Panc1 (cell line): ENCODE results near the gene STK16. TPM values are rescaled to one million over a fixed set of nuclear protein-coding genes. Genes with fewer than 3 reads are reported as not detected.

ENCODE experiments used
- ATAC-seq: fragments of 200-7000 bp; cut with Tn5 transposase; 2 replicates; pipeline ENCODE4 v1.9.1; 2020; ENCODE audit warnings: mild to moderate bottlenecking, moderate library complexity
- BruUV-seq: library from RNA; stranded (reverse); fragments of 400-500 nt; replicated peaks from 2 replicates; lab custom pipeline; 2021; lab: Mats Ljungman, UMichigan
- CTCF ChIA-PET: fragments of 300-600 bp; sonication (Branson Sonifier 250); formaldehyde crosslinking; loops from one replicate; lab custom pipeline; 2022; ENCODE audit warnings: antibody characterized with exemption; lab: Charles Lee
- POLR2A ChIA-PET: fragments of 300-600 bp; sonication (Branson Sonifier 250); formaldehyde crosslinking; loops from one replicate; lab custom pipeline; 2022; ENCODE audit warnings: antibody characterized with exemption; lab: Charles Lee
- DNase-seq: peaks from one replicate; pipeline ENCODE4 v3.0.0-alpha.2; 2010; ENCODE audit warnings: low read depth, low spot score
- H3K27ac ChIP-seq: 2 replicates; pipeline ENCODE4 v1.5.1; 2011; ENCODE audit warnings: mild to moderate bottlenecking, low read length, inconsistent platforms
- H3K27me3 ChIP-seq: fragments of 200-500 bp; sonication (Bioruptor generic); 2 replicates; pipeline ENCODE4 v1.6.0; 2014; ENCODE audit warnings: low read length, inconsistent platforms; ENCODE audit not compliant: control insufficient read depth, insufficient read depth
- H3K36me3 ChIP-seq: fragments of 200-500 bp; sonication (Bioruptor generic); 2 replicates; pipeline ENCODE4 v1.5.1; 2014; ENCODE audit warnings: inconsistent platforms, mild to moderate bottlenecking, low read length, moderate library complexity; ENCODE audit not compliant: control insufficient read depth, insufficient read depth
- H3K4me1 ChIP-seq: 2 replicates; pipeline ENCODE4 v1.5.1; 2011; ENCODE audit warnings: inconsistent platforms, mild to moderate bottlenecking, low read length, moderate library complexity; ENCODE audit not compliant: control insufficient read depth, insufficient read depth
- H3K4me3 ChIP-seq, 2 experiments: 2 replicates each; pipeline ENCODE4 v1.5.1; 2011 to 2012; ENCODE audit warnings: low read depth in 2 of 2, low read length in 2 of 2, mild to moderate bottlenecking in 2 of 2, inconsistent platforms in 1 of 2, moderate library complexity in 1 of 2
- H3K9me3 ChIP-seq: fragments of 200-500 bp; sonication (Bioruptor generic); 2 replicates; pipeline ENCODE4 v1.5.1; 2014; ENCODE audit warnings: low read depth, mild to moderate bottlenecking, inconsistent platforms, low read length, moderate library complexity; ENCODE audit not compliant: control insufficient read depth, insufficient read depth
- CTCF ChIP-seq: fragments of 450-650 bp; IDR thresholded peaks from 2 replicates; pipeline ENCODE4 v1.5.1; 2017; ENCODE audit warnings: mild to moderate bottlenecking
- POLR2AphosphoS5 ChIP-seq: IDR thresholded peaks from 2 replicates; pipeline ENCODE4 v1.6.1; 2012; ENCODE audit warnings: mild to moderate bottlenecking, low read depth, low read length, moderate library complexity
- REST ChIP-seq, 2 experiments: IDR thresholded peaks; 2 replicates each; pipeline ENCODE4 v1.6.1; 2011 to 2012; ENCODE audit warnings: low read depth in 2 of 2, control low read depth in 1 of 2, low read length in 1 of 2, mild to moderate bottlenecking in 1 of 2, moderate library complexity in 1 of 2; ENCODE audit not compliant: insufficient read depth in 1 of 2
- SIN3A ChIP-seq: IDR thresholded peaks from 2 replicates; pipeline ENCODE4 v1.6.1; 2012; ENCODE audit warnings: low read depth, mild to moderate bottlenecking, low read length, moderate library complexity, borderline replicate concordance; ENCODE audit not compliant: insufficient read depth
- TCF7L2 ChIP-seq: IDR thresholded peaks from 2 replicates; pipeline ENCODE4 v1.6.1; 2011; ENCODE audit warnings: mild to moderate bottlenecking, low read depth, low read length, inconsistent platforms
- in situ Hi-C: cut with HindIII; loops from 2 replicates; pipeline ENCODE4 v1.10.0; 2016; ENCODE audit warnings: low sequenced_read_pairs, low pct_unique_long_range_greater_than_20kb
- intact Hi-C: fragments of 100-400 bp; cut with micrococcal nuclease; formaldehyde crosslinking; loops from one replicate; pipeline ENCODE4 v1.10.0; 2022; ENCODE audit not compliant: unreplicated experiment
- total RNA-seq: library from RNA; stranded (reverse); gene quantifications from one replicate; pipeline ENCODE4 v1.2.1, GENCODE V29; 2021; ENCODE audit not compliant: unreplicated experiment

Gene STK16
- total RNA-seq, 1 experiment from 2014 or later: 29.9 TPM

- no peak for DNase-seq
- ChIA-PET CTCF (interaction anchor here (0.7 kb wide), 1 partner anchor 57 kb away, joined by 4 read pairs; no protein-coding TSS in a partner anchor), POLR2A (no interaction called here)
- BruUV-seq: no TSS peak
- intact Hi-C loops: no loop called here
- Histone ChIP-seq H3K27me3 (no peaks in the 10 kb centered on the region), H3K4me3 (no peak overlapping the region), H3K36me3 (peaks cover 5% of the 10 kb centered on the region; the same call in 1 of the 2 replicates), H3K4me1 (peaks cover 10% of the 10 kb centered on the region), H3K27ac (no peak overlapping the region), H3K9me3 (no peaks in the 10 kb centered on the region)
- no peak for ATAC-seq
- in situ Hi-C loops: no loop called here
- TF ChIP-seq CTCF: no peak
- TF ChIP-seq SIN3A: no peak
- no peak for TF ChIP-seq TCF7L2
These were observed 23.2 kb upstream of the STK16 start for GRCh38 chr2:219221957-219222518.

DNA sequence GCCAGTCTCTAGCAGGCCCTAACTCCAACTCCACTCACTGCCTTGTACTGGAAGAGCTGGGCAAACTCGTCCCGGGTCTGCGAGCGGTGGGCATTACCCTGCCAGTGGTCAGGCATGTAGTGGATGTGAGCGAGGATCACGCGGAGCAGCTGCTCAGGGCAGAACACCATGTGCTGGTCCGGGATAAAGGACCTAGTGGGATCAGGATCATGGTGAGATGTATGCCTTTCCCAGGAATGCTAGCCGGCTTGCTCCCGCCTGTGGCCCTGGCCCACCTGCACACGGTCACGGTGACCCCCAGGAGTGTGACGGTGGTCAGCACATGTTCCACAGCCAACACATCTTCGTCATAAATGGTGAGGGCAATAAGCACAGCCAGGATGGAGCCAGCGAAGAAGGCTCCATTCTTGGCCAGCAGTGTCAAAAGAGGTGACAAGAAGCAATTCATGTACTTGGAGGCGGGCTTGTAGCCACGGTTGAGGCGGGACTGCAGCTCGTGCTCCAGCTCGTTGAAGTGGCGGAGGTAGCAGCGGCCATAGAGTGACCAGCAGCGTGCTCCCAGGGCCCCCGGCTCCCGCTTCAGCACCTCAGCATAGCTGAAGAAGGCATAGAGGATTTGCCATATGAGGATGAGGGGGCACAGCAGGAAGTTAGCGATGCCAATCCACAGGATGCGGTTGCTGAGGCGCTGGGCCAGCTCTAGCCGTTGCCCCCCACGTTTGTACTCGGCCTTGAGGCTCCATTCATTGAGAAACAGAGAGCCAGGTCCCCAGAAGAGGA lies 21.3 kb upstream of the STK16 start:
- H3K4me3 ChIP-seq: no peak overlapping the region
- no TSS peak for BruUV-seq
- no peaks in the 10 kb centered on the region for H3K9me3 ChIP-seq
- in situ Hi-C loops (no loop called here), intact Hi-C loops (no loop called here)
- CTCF ChIA-PET: no interaction called here
- no peak for TF ChIP-seq POLR2AphosphoS5
- TF ChIP-seq CTCF: no peak
- H3K27me3 ChIP-seq: no peaks in the 10 kb centered on the region
- peaks cover 12% of the 10 kb centered on the region for H3K4me1 ChIP-seq
- DNase-seq (no peak), ATAC-seq (no peak)
- peaks cover 7% of the 10 kb centered on the region; the same call in 1 of the 2 replicates for H3K36me3 ChIP-seq
- POLR2A ChIA-PET: no interaction called here
- H3K27ac ChIP-seq: no peak overlapping the region

DNA sequence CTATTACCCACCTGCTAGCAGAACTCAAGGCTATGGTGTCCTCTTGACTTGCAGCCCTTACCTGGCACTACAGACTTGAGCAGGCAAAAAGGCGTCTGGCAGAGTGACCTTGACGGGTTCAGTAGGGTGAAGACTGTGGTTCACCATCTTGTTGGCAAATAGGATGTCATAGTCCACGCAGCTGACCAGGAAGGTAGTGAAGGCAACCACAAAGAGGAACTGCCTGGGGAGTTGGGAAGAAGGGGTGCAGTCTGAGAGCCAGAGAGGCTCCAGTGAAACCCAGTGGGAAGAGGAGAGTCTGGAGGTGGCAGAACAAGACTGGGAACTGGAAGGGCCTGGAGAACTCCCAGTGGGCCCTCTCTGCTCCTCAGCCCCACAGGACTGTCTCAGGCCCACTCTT lies 19.9 kb upstream of the STK16 start:
- POLR2A ChIA-PET: no interaction called here
- intact Hi-C loops: no loop called here

More for the DNA sequence above, 19.9 kb upstream of the STK16 start:
- BruUV-seq: no TSS peak
- peaks cover 8% of the 10 kb centered on the region for H3K4me1 ChIP-seq
- no peak overlapping the region for H3K27ac ChIP-seq
- H3K4me3 ChIP-seq: no peak overlapping the region
- ATAC-seq (no peak), DNase-seq (no peak)
- no peaks in the 10 kb centered on the region for H3K27me3 ChIP-seq
- in situ Hi-C loops: no loop called here
- TF ChIP-seq POLR2AphosphoS5 (no peak), TCF7L2 (no peak), SIN3A (no peak), CTCF (no peak), REST (IDR thresholded peaks at IDR 0.05; ENCODE audit: insufficient read depth in 1 of 2, low read depth in 2 of 2, low read length in 1 of 2) (no peak)
- CTCF ChIA-PET: no interaction called here
- no peaks in the 10 kb centered on the region for H3K9me3 ChIP-seq
- H3K36me3 ChIP-seq: peaks cover 10% of the 10 kb centered on the region; the same call in 1 of the 2 replicates
